Inflammatory macrophage treated with lipopolysaccharide for 4 hours (primary cell): Measurements from ENCODE around the gene ELAC2.

ENCODE experiments used
- DNase-seq: peaks from one replicate; pipeline ENCODE4 v3.0.0-alpha.2; 2020

ELAC2 gene

DNA sequence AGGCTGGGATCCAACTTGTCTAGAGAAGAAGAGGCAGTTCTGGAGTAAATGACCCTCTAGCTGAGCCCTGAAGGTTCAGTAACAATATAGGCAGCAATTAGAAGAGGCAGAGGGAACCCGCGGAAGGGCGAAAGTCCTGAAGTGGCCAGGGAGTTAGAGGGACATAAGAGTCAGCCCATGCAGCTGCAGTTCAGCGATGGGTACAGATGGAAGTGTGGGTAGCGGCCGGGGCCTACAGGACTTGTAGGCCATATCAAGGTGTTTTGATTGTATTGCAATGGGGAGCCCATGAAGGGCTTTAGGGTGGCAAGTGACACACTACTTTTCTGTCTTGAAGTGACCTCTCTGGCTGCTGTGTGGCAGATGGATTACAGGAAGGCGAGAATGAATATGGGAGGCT, 3.0 kb downstream of the ELAC2 start:
- no peak for DNase-seq

DNA sequence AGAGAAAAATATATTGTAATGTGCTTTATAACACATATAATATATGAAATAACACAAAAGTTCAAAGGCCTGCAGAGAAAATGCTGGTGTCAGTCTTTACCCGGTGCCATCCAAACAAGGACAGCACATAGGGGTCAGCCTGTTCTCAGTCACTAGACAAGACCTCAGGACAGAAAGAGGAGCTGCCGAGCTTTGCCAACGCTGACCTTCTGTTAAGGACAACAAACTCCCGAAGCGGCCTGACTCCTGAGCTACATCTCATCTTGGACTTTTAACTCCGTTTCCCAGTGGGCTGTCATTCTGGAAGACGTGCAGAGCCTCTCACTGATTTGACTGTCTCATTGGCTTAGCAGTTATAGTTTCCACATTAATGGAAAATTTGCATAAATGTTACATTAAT, 6.9 kb downstream of the ELAC2 start:
- no peak for DNase-seq

DNA sequence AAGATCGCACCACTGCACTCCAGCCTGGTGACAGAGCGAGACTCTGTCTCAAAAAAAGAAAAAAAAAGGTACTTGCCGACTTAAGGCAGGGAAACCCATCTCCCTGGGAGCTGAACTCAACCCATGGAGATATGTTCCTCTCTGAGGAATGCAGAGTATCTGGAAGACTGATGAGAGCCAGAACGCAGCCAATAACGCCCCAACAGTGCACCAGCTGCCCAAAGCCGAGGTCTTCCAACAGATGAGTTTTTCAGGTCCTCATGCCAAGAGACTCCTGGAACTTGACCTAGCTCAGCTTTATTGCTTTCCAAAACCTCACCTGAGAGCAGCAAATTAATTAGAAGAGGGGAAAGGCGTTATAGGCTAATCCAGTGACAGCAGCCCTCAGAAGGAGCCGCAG, 9.4 kb downstream of the ELAC2 start:
- no peak for DNase-seq

DNA sequence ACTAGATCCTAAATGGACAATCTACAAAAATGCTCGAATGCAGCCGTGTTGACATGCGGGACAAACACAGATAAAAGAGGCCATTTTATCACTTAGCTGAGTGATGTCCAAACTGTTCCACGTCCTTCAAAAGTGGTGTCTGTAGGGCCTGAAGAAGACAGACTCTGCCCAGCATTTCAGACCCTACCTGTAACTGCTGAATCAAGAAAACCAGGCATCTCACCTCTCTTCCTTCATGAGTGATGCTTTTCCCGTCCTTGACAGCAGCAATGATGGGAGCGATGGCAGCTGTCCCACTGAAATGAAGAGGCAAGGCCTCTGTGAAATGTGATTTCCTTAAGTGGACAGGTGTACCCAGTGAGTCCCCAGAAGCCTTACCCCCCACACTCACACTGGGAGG, 12.3 kb downstream of the ELAC2 start:
- DNase-seq = no peak

DNA sequence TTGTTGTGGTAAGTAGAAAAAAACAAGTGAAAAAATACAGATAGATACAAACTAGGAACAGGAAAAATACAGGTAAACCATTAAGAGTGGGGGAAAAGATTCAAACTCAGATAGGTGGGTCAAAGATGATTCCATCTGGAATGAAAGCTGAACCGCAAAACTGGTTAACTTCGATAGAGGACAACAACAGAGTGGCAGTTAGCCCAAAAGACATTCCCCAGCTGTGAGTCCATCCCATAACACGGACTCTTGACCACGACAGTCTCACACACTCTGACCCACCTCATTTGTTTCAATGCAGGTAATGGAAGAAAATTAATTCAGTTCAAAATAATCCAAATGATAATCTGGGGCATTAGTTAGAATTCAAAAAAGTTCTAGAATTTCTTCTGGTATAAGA, 13.5 kb downstream of the ELAC2 start:
- DNase-seq = no peak

DNA sequence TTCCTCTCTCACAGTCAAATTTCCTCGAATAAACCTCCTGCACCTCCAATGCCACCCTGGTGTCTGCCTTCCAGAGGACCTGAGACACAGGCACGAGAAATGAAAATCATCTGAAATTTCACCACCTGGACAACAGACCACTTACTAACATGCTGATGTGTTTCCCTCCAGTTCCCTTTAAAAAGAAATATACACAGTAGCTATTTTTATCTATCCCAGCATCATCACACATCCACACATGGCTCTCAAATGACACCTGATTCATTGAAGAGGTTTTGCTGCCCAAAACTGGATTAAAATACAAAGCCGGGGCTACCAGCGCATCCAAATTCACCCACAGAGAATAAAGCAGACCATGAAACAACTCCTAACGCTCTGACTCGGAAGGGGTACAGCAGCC, 13.9 kb downstream of the ELAC2 start:
- DNase-seq = no peak

DNA sequence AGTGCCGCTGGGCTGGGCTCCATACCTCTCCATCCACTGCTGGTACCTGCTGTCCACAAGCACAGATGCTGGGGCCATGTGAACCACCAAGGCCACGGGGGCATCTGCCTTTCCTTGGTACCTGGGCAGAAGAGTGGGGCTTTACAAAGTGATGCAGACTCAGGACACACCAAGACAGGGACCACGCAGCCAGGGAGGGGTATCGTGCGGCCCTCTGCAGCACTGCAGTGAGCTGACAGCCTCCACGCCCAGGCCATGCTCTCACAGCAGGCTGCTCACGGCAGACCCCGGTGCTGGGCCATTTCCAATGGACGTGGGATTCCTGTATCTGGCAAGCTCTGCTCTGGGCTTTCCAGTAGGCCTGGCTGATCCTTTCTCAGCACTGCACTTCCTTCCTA, 14.4 kb downstream of the ELAC2 start:
- no peak for DNase-seq

DNA sequence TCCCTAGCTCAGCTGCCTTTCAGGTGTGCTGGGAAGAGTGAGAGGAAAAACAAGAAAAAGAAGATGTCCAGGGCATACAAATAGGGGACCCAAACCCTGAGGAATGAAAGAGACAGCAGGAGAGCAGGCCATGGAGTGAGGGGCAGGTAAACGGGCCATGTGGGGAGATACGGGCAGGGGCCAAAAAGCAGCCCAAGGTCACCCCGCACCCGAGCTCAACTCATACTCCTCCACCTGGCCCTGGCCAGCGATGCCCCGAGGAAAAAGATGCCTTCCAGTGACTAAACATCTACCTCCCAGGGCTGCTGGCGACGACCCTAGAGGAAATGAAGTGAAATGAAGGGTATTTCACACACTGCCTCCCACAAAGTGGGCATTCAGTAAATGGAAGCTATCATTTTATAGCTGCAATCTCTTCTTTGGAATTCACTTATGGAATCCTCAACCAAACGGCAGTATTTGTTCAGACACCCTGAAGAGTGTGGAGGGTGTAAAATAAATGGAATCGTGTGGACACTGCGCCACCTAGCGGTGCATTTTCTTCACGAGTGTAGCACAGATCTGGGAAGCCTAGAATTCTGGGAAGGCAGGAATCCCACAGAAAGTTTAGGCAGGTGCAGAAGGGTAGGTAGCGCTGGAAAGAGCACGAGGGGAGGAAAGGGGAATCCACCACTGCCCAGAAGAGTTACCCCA, 14.9 kb downstream of the ELAC2 start:
- peak; percentile 48 for DNase-seq

DNA sequence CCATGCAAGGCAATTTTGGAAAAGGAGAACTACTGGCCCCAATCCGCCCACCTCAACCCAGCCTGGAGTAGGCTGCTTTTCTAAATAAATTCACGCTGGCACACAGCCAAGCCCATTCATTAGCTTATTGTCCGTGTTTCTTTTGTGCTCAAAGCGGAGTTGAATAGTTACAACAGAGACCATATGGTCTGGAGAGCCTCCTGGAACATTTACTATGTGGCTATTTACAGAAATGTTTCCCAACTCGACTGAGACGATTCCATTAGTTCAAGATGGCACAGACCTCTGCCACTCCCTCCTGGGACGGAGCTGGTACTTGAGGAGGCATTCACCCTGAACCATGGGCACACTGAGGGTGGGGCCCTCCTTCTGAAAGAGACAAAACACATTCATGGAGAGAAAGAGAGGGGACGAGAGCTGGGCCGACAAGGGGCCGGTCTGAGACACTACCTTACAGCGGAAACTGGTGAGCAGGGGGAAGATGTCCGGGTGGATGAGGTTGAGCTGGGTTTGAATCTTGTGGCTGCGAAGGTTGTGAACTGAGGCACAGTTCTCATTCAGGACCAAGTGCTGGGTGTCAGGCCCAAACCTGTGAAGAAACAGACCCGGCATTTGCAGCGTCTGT, 15.7 kb downstream of the ELAC2 start:
- no peak for DNase-seq

DNA sequence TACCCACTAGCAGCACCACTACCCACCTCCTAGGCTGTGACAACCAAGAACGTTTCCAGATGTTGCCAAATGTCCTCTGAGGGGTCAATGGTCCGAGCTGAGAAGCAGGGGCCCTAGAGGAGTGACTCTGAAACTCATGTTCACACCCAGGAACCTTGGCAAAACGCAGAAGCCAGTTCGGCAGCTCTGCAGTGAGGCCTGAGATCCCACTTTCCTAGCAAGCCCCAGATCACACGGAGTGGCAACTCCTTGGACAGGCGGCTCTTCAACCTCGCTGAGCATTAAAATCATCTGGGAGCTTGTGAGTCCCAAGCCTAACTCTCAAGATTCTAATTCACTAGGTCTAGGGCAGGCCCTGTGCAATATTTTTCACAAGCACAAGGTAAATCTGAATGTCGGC, 17.3 kb downstream of the ELAC2 start:
- no peak for DNase-seq

DNA sequence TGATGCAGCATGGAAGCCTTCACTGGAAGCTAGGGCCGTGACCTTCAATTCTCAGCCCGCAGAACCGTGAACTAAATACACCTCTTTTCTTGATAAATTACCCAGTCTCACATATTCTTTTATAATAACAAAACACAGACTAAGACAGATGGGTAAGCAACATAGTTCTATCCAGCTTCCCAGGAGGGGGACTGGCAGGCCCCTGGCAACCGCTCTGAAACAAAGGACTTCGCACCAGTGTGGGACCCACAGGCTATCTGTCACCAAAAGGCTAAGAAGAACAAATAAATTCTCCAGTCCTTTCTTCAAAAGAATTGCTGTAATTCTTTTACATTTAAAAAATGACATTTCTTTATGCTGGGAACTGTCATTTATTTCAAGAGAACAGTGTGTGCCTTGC, 19.0 kb downstream of the ELAC2 start:
- DNase-seq = no peak

DNA sequence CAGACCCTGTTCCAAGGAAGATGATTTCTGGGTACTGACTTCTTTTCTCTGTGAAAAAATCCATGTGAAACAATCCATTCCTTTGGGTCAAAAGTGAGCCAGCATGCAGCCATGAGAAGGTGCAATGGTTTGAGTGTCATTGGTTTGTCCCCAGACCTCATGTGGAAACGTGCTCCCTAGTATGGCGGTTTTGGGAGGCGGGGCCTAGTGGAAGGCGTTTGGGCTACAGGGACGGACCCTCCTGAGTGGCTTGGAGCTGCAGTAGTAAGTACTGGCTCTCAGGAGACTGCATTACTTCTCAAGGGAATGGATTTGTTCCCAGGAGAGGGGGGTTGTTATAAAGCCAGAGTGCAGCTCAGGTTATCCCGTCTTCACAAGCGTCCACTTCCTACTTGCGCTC, 19.4 kb downstream of the ELAC2 start:
- DNase-seq = no peak

DNA sequence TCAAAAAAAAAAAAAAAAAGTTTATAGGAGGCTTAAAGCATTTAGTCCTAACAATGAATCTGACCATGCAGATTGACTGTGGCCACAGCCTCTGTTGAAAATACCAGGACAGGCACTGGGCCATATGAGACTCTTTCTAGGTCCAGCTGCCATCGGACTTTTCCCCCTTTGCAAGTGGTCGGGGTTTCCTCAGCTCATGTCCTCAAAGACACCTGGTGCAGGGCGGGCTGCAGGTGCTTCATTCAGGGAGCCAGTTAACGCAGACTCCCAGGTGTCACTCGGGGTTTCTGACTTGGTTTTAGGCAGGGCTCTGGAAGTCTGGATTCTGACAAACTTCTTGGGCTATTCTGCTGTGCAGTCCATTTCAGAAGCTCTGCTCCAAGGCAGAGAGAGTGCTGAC, 20.9 kb downstream of the ELAC2 start:
- no peak for DNase-seq

DNA sequence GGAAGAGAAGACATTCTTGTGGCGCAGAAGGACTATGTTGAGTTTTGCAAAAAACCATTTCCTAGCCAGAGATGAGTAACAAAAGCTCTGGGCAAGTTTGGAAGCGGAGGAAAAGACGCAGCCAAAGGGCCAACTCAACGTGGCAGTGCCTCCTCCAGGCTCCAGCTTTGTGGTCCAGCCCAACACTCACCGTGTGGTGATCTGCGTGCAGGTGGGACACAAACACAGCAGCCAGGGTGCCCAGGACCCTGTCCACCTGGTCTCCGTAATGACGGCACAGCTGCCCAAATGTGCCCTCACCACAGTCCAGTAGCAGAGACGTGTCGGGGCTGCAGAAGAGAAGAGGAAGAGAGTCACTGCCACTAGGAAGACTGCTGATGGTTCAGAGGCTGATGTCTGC, 21.5 kb downstream of the ELAC2 start:
- DNase-seq = no peak

DNA sequence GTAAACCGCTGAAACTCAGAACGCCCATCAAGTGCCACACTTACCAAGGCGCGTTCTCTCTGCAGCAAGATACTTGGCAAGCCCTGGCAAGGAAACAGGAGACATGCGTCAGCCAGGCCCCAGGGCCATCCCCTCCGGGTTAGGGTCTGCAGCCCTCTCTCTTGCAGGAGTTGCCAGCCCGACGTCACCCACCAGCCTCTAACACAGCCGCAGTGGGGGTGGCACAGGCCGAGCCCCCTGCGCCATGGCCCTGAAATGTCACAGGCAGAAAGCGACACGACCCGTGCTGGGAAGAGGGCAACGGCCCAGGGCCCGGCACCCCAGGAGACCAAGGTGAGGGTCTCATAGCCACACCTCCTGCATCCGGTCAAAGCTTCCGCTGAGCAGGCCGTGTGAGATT, 21.9 kb downstream of the ELAC2 start:
- no peak for DNase-seq

DNA sequence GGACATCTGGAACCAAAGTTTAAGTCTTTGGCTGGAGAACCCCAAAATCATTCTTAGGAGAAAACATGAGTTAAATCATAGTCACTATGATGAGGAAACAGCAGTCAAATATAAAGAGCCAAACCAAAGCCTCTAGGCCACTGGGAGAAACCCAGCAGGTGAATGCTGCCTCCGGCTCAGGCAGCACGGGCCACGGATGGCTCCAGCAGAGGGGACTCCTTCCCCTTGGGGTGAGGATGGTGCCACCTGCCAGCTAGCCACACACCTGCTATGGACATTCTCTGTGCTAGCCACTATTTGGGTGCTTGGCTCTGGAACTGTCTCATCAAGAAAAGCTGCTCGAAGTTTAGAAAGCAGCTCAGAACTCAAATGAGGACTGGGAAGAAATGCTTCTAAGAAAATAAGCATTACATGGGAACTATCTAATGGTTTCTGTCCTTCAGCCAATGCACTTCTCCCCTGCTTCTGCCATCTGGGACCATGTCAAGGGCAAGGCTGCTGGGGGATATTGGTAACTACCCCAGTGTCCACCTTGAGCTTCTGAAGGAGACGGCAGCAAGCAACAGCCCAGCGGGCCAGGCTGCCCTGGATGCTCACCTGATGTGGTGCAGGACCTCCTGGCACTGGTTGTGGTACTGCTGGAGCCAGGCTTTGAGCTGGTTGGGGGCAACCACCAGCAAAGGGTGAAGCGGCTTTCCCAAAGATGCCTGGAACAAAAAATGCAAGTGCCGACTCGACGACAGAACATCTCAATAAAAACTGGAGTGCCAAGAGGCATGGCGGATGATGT, 22.5 kb downstream of the ELAC2 start:
- DNase-seq = no peak

DNA sequence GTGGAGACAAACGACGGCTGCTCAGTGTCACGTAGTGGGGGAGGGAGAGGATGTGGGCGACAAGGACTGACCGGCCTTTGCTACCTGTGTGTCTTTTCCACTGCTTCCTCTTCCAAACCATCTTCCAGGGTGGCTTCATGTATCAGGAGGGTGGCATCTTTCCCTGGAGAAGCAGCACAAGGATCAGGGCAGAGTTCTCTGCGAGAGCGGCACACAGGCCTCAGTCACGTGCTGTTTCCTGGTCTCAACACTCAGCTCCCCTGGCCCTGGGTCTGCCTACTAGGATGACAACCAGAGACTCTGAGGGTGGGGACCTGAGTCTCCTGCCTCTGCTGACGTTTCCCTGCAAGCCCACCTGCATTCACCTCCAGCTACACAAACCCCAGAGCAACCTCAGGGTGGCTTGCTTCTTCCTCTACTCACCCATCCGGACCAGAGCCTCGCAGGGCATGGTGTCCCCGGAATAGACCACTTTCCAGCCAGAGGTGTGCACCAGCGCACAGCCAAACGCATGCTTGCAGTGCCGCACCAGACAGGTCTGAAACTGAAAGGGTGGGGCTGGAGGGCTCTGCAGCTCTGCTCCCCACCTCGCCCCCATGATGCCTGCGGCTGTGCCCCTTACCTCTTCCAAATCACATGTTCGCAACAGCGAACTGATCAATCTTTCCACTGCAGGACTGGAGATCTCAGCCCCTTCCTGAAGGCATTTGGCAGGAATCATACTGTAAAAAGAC, 23.3 kb downstream of the ELAC2 start:
- DNase-seq = no peak

DNA sequence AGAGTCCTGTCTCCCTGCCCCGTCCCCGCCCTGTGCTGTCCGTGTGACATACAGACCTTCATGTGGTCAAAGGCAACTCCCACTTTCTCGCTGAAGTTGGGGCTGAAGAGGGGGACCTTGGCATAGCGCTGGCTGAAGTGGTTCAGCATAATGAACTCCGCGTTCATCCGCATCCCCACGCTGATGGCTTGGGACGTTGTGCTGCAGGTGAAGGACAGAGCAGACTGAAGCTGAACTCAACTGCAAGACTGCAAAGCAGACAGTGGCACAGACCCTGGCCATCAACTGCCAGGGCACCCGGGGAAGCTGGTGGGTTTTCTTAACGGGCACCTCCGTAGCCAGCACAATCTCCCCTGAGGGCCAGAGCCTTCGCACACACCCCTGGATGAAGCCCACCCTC, 24.2 kb downstream of the ELAC2 start:
- no peak for DNase-seq

DNA sequence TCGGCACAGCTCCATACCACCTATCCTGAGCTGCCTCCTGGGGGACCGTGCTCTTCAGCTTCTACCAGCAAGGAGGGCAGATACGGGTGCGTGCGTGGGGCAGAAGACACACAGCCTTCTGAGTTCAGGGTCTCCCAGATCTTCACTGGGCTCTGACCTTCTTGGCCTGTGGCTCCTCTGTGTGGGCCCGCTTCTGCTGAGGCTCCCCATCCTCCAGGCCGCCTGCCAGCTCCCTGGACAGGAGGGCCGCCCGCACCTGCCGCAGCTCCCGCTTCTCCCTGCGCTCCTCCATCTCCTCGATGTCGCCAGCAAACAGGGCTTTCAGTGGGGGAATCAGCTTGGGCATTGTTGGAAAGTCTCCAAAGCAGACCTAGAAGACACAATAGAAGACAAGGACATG, 25.2 kb downstream of the ELAC2 start:
- DNase-seq = no peak

DNA sequence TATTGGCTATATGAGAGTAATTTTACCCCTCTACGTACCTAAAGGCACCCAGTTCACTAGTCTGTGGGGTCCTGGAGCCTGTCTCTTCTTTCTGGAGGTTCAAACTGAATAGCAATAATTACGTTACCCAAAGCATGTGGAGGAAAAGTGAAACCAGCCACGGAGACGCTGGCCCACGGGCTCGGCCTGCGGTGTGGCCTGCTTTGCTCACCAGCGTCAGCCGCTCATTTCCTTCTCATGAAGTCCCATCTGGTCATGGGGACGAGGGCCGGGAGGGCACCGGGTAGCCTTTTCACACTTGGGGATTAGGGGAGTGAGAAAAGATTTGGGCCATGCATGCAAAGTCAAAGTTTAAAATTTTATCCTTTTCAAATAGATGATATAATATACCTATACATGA, 26.9 kb downstream of the ELAC2 start:
- no peak for DNase-seq

DNA sequence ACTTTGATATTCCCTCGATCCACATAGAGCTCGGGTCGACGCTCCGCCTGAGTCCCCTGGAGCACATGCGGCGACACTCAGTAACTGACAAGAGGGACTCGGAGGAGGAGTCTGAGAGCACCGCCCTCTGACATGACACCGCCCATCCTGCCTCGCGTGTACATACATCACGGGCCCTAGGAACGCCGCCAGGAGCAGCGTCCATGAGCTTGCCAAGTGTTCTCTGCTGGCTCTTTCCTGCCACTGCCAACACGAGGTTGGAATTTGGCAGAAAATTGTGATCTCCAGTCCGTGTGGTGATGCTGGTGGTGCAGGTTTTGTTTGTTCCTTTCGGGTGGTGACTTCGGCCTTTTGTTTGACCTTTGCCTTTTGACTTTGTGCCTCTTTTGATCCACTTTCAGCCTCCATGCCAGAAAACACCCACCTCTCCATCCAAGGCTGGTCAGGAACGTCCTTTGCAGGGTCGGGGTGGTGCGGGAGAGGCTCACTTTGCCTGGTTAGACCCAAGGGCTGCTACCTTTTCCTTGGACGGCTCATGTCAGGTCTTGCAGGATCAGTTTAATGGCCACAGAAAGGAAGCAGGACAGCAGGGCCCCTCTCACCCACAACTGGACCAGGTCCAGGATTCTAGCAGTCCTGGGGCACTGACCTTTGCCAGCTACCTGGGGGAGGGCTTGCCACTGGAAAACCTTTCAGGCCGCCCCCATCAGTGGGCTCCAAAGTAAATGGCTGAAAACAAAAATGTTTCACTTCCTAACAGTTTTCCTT, 27.6 kb downstream of the ELAC2 start:
- no peak for DNase-seq

DNA sequence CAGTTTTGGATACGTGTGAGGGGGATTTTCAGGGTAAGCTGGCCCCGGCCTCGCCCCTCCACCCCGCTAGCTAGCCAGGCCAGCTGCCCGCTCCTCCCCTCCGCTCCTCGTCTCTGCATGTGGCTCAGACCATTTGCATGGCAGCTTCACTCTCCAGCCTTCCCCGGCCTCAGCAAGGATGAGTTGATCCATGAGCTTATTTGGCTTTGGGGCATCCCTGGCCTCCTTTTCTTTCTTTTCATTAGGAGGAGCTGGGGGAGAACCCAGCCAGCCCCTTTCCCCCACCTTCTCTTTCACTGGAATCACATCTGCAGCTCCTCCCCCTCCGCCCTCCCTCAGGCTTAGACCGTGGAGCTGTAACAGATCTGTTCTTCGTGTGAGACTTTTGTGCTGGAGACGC, 30.7 kb downstream of the ELAC2 start:
- DNase-seq = no peak
